Thoracic aorta (tissue), 2 donors: ENCODE results near the gene CLVS2. TPM values are rescaled to one million over a fixed set of nuclear protein-coding genes. Genes with fewer than 3 reads are reported as not detected.

Source experiments
- ATAC-seq: fragments of 150-250 bp; one replicate; pipeline ENCODE4 v1.8.0; 2017; ENCODE audit warnings: low read depth; ENCODE audit not compliant: insufficient number of reproducible peaks, low FRiP score
- DNase-seq: peaks from one replicate; pipeline ENCODE4 v3.0.0-alpha.2; 2020; ENCODE audit warnings: low spot score
- H3K27ac ChIP-seq, 2 donors: fragments of 200-600 bp; sonication (generic); 1 replicate in 1 of 2; 2 replicates in 1 of 2; pipeline ENCODE4 v1.5.1; 2016; ENCODE audit warnings: mild to moderate bottlenecking in 2 of 2, moderate library complexity in 2 of 2
- H3K27me3 ChIP-seq: fragments of 200-600 bp; sonication (generic); replicated peaks from 2 replicates; pipeline ENCODE4 v1.6.0; 2016; ENCODE audit warnings: mild to moderate bottlenecking; ENCODE audit not compliant: insufficient read depth
- H3K36me3 ChIP-seq: fragments of 200-600 bp; sonication (generic); one replicate; pipeline ENCODE4 v1.5.1; 2016
- H3K4me1 ChIP-seq, 2 donors: fragments of 200-600 bp; sonication (generic); 1 replicate in 1 of 2; 2 replicates in 1 of 2; pipeline versions ENCODE4 v1.5.1 to v1.6.0; 2016; ENCODE audit warnings: low read depth in 2 of 2, mild to moderate bottlenecking in 1 of 2; ENCODE audit not compliant: control insufficient read depth in 1 of 2
- H3K4me3 ChIP-seq: fragments of 200-600 bp; sonication (generic); 2 replicates; pipeline ENCODE4 v1.5.1; 2016; ENCODE audit warnings: mild to moderate bottlenecking
- H3K9me3 ChIP-seq: fragments of 200-600 bp; sonication (generic); 2 replicates; pipeline ENCODE4 v1.5.1; 2016
- CTCF ChIP-seq: fragments of 200-600 bp; sonication (generic); IDR thresholded peaks from one replicate; pipeline ENCODE4 v1.5.1; 2019; ENCODE audit warnings: antibody characterized with exemption
- total RNA-seq, 2 donors: library from RNA; depleted of rRNA; stranded (reverse); fragments of >200 nt; gene quantifications; one replicate each; pipeline versions ENCODE4 v1.1.0 to v1.2.3, GENCODE V29; 2016

CLVS2 gene
- total RNA-seq, 2 donors from 2014 or later: 0.07 TPM; not detected in 1

GRCh38 chr6:123039431-123039830, 43.4 kb downstream of the CLVS2 start:
- ATAC-seq: no peak
- Histone ChIP-seq H3K27ac (no peak overlapping the region), H3K4me3 (no peak overlapping the region), H3K9me3 (no peaks in the 10 kb centered on the region), H3K36me3 (no peaks in the 10 kb centered on the region), H3K4me1 (no peaks in the 10 kb centered on the region), H3K27me3 (no peaks in the 10 kb centered on the region)
- no peak for DNase-seq
- no peak for TF ChIP-seq CTCF

- TF ChIP-seq CTCF: no peak
- H3K9me3 ChIP-seq: no peaks in the 10 kb centered on the region
- no peak for ATAC-seq
Observed at GRCh38 chr6:123042401-123042800, 46.4 kb downstream of the CLVS2 start.

GRCh38 chr6:123044341-123044860, 48.4 kb downstream of the CLVS2 start:
- Histone ChIP-seq H3K4me1 (no peaks in the 10 kb centered on the region), H3K27ac (no peak overlapping the region), H3K36me3 (no peaks in the 10 kb centered on the region), H3K9me3 (no peaks in the 10 kb centered on the region), H3K27me3 (no peaks in the 10 kb centered on the region), H3K4me3 (no peak overlapping the region)
- ATAC-seq: no peak
- no peak for TF ChIP-seq CTCF
- no peak for DNase-seq

More at GRCh38 chr6:123042401-123042800, 46.4 kb downstream of the CLVS2 start:
- DNase-seq: no peak
- Histone ChIP-seq H3K27me3 (no peaks in the 10 kb centered on the region), H3K27ac (no peak overlapping the region), H3K36me3 (no peaks in the 10 kb centered on the region), H3K4me1 (no peaks in the 10 kb centered on the region), H3K4me3 (no peak overlapping the region)

GRCh38 chr6:123053602-123054225, 57.7 kb downstream of the CLVS2 start:
- ATAC-seq (no peak), DNase-seq (no peak)
- TF ChIP-seq CTCF: no peak
- Histone ChIP-seq H3K27me3 (no peaks in the 10 kb centered on the region), H3K4me1 (no peaks in the 10 kb centered on the region), H3K36me3 (no peaks in the 10 kb centered on the region), H3K27ac (no peak overlapping the region), H3K9me3 (no peaks in the 10 kb centered on the region), H3K4me3 (no peak overlapping the region)

- no peaks in the 10 kb centered on the region for H3K27me3 ChIP-seq
- no peaks in the 10 kb centered on the region for H3K9me3 ChIP-seq
- no peaks in the 10 kb centered on the region for H3K4me1 ChIP-seq
- DNase-seq (no peak), ATAC-seq (no peak)
- H3K27ac ChIP-seq: no peak overlapping the region
- H3K4me3 ChIP-seq: no peak overlapping the region
- H3K36me3 ChIP-seq: no peaks in the 10 kb centered on the region
- no peak for TF ChIP-seq CTCF
Observed at GRCh38 chr6:123055256-123055655, 59.2 kb downstream of the CLVS2 start.
